HL-60/S4 treated with phorbol 12-myristate 13-acetate at 8.2 ng/mL for 4 days and 3 days (cell line): Measurements from ENCODE around the gene PAK3.

Experiments used
- in situ Hi-C: fragments of 300-500 bp; cut with MboI; formaldehyde crosslinking; loops from 2 replicates; pipeline ENCODE4 v1.15.0; 2022; ENCODE audit warnings: low sequenced_read_pairs

PAK3 gene

GRCh38 chrX:111095974-111096895, at the start of gene PAK3:
Gene PAK3 (plus strand): TSS chrX:111096191. CDS start chrX:111123104, 26,913 bp downstream.
- in situ Hi-C loops, result no loop called here

- in situ Hi-C loops, result no loop called here
Measured at GRCh38 chrX:111047575-111047974, 48.4 kb upstream of the PAK3 start.

- in situ Hi-C loops, result no loop called here
Measured at GRCh38 chrX:111052478-111052877, 43.5 kb upstream of the PAK3 start.

GRCh38 chrX:111071542-111072277, 24.3 kb upstream of the PAK3 start:
- in situ Hi-C loops, result no loop called here

- in situ Hi-C loops, result no loop called here
Measured at GRCh38 chrX:111083081-111083480, 12.9 kb upstream of the PAK3 start.

GRCh38 chrX:111086591-111087006, 9.4 kb upstream of the PAK3 start:
- in situ Hi-C loops, result no loop called here

- in situ Hi-C loops, result no loop called here
Measured at GRCh38 chrX:111088628-111089027, 7.4 kb upstream of the PAK3 start.

GRCh38 chrX:111090458-111090857, 5.5 kb upstream of the PAK3 start:
- in situ Hi-C loops, result no loop called here

GRCh38 chrX:111098874-111099273, 2.9 kb downstream of the PAK3 start:
- in situ Hi-C loops, result no loop called here

GRCh38 chrX:111100191-111100590, 4.2 kb downstream of the PAK3 start:
- in situ Hi-C loops, result no loop called here

- in situ Hi-C loops, result no loop called here
Measured at GRCh38 chrX:111101580-111101979, 5.6 kb downstream of the PAK3 start.

GRCh38 chrX:111102636-111103035, 6.6 kb downstream of the PAK3 start:
- in situ Hi-C loops, result no loop called here

- in situ Hi-C loops, result no loop called here
Measured at GRCh38 chrX:111103246-111103645, 7.3 kb downstream of the PAK3 start.

- in situ Hi-C loops, result no loop called here
Measured at GRCh38 chrX:111110098-111110775, 14.2 kb downstream of the PAK3 start.

- in situ Hi-C loops, result no loop called here
Measured at GRCh38 chrX:111114806-111115205, 18.8 kb downstream of the PAK3 start.

- in situ Hi-C loops, result no loop called here
Measured at GRCh38 chrX:111116666-111117065, 20.7 kb downstream of the PAK3 start.

- in situ Hi-C loops, result no loop called here
Measured at GRCh38 chrX:111119341-111119740, 23.4 kb downstream of the PAK3 start.

- in situ Hi-C loops, result no loop called here
Measured at GRCh38 chrX:111123125-111123524, 27.1 kb downstream of the PAK3 start.

GRCh38 chrX:111123606-111124179, 27.7 kb downstream of the PAK3 start:
- in situ Hi-C loops, result no loop called here

- in situ Hi-C loops, result no loop called here
Measured at GRCh38 chrX:111124418-111124817, 28.4 kb downstream of the PAK3 start.

- in situ Hi-C loops, result no loop called here
Measured at GRCh38 chrX:111127038-111127437, 31.0 kb downstream of the PAK3 start.
